Suprapubic skin (tissue), 4 donors: Measurements from ENCODE around the gene TES. TPM values are rescaled to one million over a fixed set of nuclear protein-coding genes. Genes with fewer than 3 reads are reported as not detected.
"Not testable (repeated sequence)": the region's sequence is repeated elsewhere in the genome, so short reads cannot be mapped to it uniquely, and the experiment has no call there.

ENCODE experiments used
- DNase-seq, 2 donors: peaks; one replicate each; pipeline ENCODE4 v3.0.0-alpha.2; 2019; ENCODE audit warnings: low spot score in 2 of 2
- H3K27ac ChIP-seq: fragments of 200-600 bp; sonication (generic); one replicate; pipeline ENCODE4 v1.5.1; 2019
- H3K27me3 ChIP-seq: fragments of 200-600 bp; sonication (generic); one replicate; pipeline ENCODE4 v1.5.1; 2019
- H3K36me3 ChIP-seq: fragments of 200-600 bp; sonication (generic); one replicate; pipeline ENCODE4 v1.5.1; 2019
- H3K4me1 ChIP-seq: fragments of 200-600 bp; sonication (generic); one replicate; pipeline ENCODE4 v1.5.1; 2019
- H3K4me3 ChIP-seq: fragments of 200-600 bp; sonication (generic); one replicate; pipeline ENCODE4 v1.5.1; 2019; ENCODE audit warnings: mild to moderate bottlenecking
- H3K9me3 ChIP-seq: fragments of 200-600 bp; sonication (generic); one replicate; pipeline ENCODE4 v1.5.1; 2019
- EP300 ChIP-seq: sonication (generic); formaldehyde crosslinking; IDR thresholded peaks from one replicate; pipeline ENCODE4 v1.6.1; 2017; ENCODE audit warnings: antibody characterized with exemption
- POLR2A ChIP-seq, 2 donors: fragments of 450-650 bp; IDR thresholded peaks; one replicate each; pipeline ENCODE4 v1.6.1; 2017; ENCODE audit warnings: antibody characterized with exemption in 2 of 2, mild to moderate bottlenecking in 2 of 2, moderate library complexity in 2 of 2
- POLR2AphosphoS5 ChIP-seq, 3 donors: sonication (generic); formaldehyde crosslinking; IDR thresholded peaks; one replicate each; pipeline ENCODE4 v1.6.1; 2017; ENCODE audit warnings: antibody characterized with exemption in 3 of 3
- WGBS: methylation state at CpG from one replicate; pipeline ENCODE4 v1.1.5; 2018; 5-methylcytosine and 5-hydroxymethylcytosine counted together
- total RNA-seq, 4 donors: library from RNA; depleted of rRNA; stranded (reverse); fragments of >200 nt; gene quantifications; one replicate each; pipeline ENCODE4 v1.1.0, GENCODE V29; 2016
- TF ChIP-seq, protein P1 (sequence below), 2 donors: fragments of 200-600 bp in 1 of 2; fragments of 450-650 bp in 1 of 2; sonication (generic) in 1 of 2; IDR thresholded peaks; one replicate each; pipeline ENCODE4 v1.5.1; 2016 to 2019; ENCODE audit warnings: antibody characterized with exemption in 2 of 2, mild to moderate bottlenecking in 1 of 2, moderate library complexity in 1 of 2

Gene TES
- total RNA-seq, 4 donors from 2014 or later, result 44.3 to 66.0 (median 57.5) TPM

DNA sequence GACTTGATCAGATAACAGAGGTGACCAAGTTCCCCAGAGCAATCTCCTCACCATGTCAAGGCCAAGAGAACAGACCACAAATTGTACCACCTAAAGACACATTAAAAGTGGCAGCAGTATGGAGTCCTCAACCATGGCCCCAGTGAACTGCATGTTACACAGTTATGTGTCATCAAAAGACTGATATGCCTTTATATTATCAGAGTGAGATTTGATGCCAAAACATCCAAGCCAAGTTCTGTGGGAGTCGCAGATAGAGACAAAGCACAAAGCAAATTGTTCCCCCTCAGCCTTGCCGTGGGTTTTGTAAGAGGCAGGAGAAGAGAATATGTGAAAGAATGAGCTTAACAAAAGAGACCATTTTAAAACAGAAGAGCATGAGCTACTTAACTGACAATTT lies 39.2 kb upstream of the TES start:
- DNase-seq, result no peak
- TF ChIP-seq POLR2AphosphoS5 (IDR thresholded peaks at IDR 0.05) (no peak), EP300 (no peak), POLR2A (IDR thresholded peaks at IDR 0.05) (no peak)
- TF ChIP-seq, protein P1, sequence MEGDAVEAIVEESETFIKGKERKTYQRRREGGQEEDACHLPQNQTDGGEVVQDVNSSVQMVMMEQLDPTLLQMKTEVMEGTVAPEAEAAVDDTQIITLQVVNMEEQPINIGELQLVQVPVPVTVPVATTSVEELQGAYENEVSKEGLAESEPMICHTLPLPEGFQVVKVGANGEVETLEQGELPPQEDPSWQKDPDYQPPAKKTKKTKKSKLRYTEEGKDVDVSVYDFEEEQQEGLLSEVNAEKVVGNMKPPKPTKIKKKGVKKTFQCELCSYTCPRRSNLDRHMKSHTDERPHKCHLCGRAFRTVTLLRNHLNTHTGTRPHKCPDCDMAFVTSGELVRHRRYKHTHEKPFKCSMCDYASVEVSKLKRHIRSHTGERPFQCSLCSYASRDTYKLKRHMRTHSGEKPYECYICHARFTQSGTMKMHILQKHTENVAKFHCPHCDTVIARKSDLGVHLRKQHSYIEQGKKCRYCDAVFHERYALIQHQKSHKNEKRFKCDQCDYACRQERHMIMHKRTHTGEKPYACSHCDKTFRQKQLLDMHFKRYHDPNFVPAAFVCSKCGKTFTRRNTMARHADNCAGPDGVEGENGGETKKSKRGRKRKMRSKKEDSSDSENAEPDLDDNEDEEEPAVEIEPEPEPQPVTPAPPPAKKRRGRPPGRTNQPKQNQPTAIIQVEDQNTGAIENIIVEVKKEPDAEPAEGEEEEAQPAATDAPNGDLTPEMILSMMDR (IDR thresholded peaks at IDR 0.05), result no peak
- no peaks in the 10 kb centered on the region for H3K9me3 ChIP-seq
- WGBS, result 57% methylated on average over 2 of the region's 2 CpGs
- no peaks in the 10 kb centered on the region for H3K36me3 ChIP-seq
- peaks cover 3% of the 10 kb centered on the region for H3K27me3 ChIP-seq
- H3K27ac ChIP-seq, result no peak overlapping the region
- H3K4me3 ChIP-seq, result no peak overlapping the region
- no peaks in the 10 kb centered on the region for H3K4me1 ChIP-seq

DNA sequence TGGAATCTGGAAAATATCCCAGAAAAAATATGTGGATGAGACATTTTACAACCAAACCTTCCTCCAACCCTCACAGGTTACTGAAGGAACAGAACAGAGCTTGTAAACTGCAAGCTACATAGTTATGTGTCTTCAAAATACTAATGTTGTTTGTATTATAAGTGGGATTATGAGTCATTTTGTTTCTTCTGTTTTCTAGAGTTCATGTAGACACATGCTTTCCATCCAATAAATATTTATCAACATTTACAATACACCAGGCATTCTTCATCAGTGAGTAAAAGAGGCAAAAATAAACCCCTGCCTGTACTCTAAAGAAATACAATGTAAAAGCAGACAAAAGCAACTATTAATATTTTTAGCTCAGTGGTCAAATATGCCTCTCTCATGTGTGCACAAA lies 38.0 kb upstream of the TES start:
- no peak for DNase-seq
- H3K9me3 ChIP-seq, result no peaks in the 10 kb centered on the region
- TF ChIP-seq EP300, result no peak
- H3K27me3 ChIP-seq, result peaks cover 3% of the 10 kb centered on the region
- H3K4me1 ChIP-seq, result no peaks in the 10 kb centered on the region
- no peaks in the 10 kb centered on the region for H3K36me3 ChIP-seq
- H3K27ac ChIP-seq, result no peak overlapping the region
- H3K4me3 ChIP-seq, result no peak overlapping the region

DNA sequence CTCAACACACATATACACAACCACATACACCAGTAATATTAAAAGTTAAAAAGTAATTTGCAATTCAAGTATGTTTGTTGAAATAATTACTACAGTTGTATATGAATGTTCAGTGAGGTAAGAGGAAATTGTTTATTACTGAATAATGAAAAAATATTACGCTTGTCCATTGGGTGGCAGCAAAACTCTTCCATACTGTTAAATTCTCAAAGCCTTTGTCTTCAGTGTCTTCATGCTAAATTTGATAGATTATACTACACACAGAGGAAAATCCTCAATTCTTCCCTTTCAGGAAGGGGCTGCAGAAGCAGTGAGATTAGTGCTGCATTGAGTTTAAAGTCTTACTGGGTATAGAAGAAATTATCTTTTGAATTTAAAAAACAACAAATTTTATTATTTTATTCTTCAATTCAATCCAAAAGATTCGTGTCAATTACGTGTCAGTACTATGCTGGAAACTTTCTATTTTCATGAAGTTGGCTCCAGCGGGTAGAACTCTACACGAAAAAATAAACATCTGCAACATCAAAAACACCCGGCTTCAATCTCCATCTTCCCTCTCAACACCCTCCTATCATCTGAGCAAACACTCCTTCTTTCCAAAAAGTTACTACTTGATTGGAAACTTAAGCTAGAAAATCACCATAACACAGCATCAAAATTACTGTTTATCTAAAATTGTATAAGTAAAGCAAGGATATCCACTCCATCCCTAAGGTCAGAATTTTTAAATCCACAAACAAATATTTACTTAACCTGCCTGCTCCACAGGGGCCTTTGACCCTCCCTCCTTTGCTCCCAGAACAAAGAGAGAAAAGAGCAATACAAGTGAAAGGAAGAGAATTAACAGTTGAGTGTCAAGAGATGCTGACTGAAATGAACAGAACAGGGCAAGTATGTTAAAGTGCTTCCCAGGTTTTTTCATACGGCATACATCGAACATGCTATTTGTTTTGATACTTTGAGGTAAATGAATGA lies 37.0 kb upstream of the TES start:
- Histone ChIP-seq H3K27ac (no peak overlapping the region), H3K4me3 (no peak overlapping the region), H3K27me3 (peaks cover 3% of the 10 kb centered on the region), H3K9me3 (no peaks in the 10 kb centered on the region), H3K4me1 (no peaks in the 10 kb centered on the region), H3K36me3 (no peaks in the 10 kb centered on the region)
- 65% methylated on average over 8 of the region's 8 CpGs for WGBS
- no peak for TF ChIP-seq POLR2A (IDR thresholded peaks at IDR 0.05)
- TF ChIP-seq, protein P1 (IDR thresholded peaks at IDR 0.05), result peak; percentile 26 to 33
- DNase-seq, result no peak

DNA sequence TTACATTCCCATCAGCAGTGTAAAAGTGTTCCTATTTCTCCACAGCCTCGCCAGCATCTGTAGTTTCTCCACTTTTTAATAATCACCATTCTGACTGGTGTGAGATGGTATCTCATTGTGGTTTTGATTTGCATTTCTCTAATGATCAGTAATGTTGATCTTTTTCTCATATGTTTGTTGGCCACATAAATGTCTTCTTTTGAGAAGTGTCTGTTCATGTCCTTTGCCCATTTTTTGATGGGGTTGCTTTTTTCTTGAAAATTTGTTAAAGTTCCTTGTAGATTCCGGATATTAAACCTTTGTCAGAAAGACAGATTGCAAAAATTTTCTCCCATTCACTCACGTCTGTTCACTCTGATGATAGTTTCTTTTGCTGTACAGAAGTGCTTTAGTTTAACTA lies 35.2 kb upstream of the TES start:
- H3K4me1 ChIP-seq, H3K27me3 ChIP-seq, H3K9me3 ChIP-seq, H3K36me3 ChIP-seq, H3K4me3 ChIP-seq, H3K27ac ChIP-seq, DNase-seq: not testable (repeated sequence)
- WGBS, result 98% methylated on average over 3 of the region's 3 CpGs

DNA sequence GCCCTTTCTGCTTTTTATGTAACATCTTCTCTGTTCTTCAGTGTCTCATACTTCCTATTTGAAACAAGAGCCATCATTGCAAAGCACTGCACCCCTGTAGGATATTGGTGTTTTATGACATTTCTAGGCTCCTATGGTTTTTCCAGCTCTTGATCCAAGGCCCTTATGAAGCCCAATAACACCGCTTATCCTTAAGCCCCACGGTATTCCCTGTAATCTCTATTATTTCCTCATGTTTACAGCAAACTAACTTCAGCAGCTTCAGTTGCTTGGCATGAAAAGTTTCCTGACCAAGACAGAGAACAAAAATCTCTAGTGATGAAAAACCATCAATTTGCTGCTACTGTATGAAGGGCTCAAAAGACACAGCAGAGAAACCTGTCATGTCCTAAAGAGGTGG lies 34.1 kb upstream of the TES start:
- Histone ChIP-seq H3K36me3 (no peaks in the 10 kb centered on the region), H3K4me1 (no peaks in the 10 kb centered on the region), H3K27ac (no peak overlapping the region), H3K27me3 (peaks cover 3% of the 10 kb centered on the region), H3K9me3 (no peaks in the 10 kb centered on the region), H3K4me3 (no peak overlapping the region)
- no peak for DNase-seq
- TF ChIP-seq EP300 (no peak), POLR2A (IDR thresholded peaks at IDR 0.05) (no peak), POLR2AphosphoS5 (IDR thresholded peaks at IDR 0.05) (no peak)
- TF ChIP-seq, protein P1 (IDR thresholded peaks at IDR 0.05), result no peak
- WGBS, result 71% methylated on average over 2 of the region's 2 CpGs

DNA sequence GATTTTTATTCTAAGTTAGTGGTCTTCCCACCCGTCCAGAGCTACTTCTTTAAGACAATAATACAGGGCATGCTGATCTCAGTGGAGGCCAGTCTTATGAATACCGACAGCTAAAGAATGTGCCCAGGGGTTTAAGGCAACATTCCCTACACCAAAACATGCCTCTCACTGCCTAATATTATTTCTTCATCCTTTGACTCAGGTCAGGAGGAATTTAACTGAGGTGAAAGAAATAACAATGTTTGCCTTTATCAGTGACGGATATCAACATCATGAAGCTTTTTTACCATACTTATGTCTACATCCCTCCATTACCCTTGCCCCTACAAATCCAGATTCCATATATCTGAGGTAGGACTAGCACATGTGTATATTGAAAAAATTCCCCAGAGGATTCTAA lies 33.3 kb upstream of the TES start:
- Histone ChIP-seq H3K9me3 (no peaks in the 10 kb centered on the region), H3K36me3 (no peaks in the 10 kb centered on the region), H3K4me3 (no peak overlapping the region), H3K27ac (no peak overlapping the region), H3K4me1 (no peaks in the 10 kb centered on the region), H3K27me3 (no peaks in the 10 kb centered on the region)
- DNase-seq, result no peak
- no peak for TF ChIP-seq EP300
- no peak for TF ChIP-seq POLR2AphosphoS5 (IDR thresholded peaks at IDR 0.05)
- 74% methylated on average over 3 of the region's 3 CpGs for WGBS
